Measurements from ENCODE around the gene TTLL8. TPM values are rescaled to one million over a fixed set of nuclear protein-coding genes. Genes with fewer than 3 reads are reported as not detected.

Gene TTLL8
- total RNA-seq, 2 experiments from 2014 or later: not detected

DNA sequence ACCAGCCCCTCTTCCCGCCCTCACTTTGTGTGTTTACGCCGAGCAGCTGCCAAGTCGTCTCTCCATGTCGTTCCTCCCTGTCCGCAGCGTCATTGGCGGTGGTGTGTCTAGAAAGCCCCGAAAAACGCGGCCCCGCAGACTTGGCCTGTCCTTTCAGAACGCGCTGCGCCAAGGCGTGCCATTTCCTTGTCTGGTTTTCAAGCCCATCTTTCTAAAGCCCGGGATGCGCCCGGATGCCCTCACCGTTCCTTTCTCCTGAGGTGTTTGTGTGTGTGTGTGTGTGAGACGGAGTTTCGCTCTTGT lies 32.3 kb upstream of the TTLL8 start:
- no peaks in the 10 kb centered on the region for H3K4me1 Mint-ChIP-seq (ENCODE audit: low read depth)

DNA sequence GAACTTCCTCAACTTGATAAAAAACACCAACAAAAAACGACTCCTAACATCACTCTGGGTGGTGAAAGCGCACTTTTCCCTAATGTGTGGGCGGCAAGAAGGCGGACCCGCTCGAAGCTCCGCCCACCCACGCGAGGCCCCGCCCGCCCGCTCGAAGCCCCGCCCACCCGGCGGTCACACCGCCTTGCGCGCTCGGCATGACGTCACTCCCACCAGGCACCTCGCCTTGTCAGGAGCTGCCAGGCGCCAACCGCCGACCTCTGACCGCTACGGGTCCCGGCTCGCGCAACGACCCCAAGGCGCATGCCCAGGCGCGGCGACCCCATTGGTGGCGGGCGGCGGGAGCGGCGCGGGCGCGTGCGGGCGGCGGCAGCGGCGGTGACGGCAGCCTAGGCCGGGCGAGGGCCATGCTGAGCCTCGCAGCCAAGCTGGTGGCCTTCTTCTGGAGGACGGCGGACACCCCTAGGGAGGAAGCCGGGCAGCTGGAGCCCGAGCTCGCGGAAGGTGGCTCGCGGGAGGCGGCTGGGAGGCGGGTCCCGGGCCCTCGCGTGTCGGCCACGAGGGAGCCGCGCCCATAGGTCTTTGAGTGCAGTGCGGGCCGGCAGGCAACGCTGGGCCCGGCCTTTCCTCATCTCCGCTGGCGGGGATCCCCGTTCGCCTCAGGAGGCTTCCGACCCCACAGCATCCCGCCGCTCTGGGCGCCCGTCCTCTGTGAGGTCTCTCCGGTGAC lies 31.7 kb upstream of the TTLL8 start, which contains the start of gene MOV10L1:
TSS of gene MOV10L1 (plus strand) at position 325 of the 730 bp plus-strand sequence. CDS start at position 408, 83 bp downstream.
- ChIA-PET POLR2A (interaction anchor here (0.6 to 0.7 kb wide), 2 partner anchors 16 to 234 kb away, joined by 3 read pairs; no protein-coding TSS in a partner anchor), CTCF (no interaction called here)
- no peak for ATAC-seq
- TF ChIP-seq, protein P1, sequence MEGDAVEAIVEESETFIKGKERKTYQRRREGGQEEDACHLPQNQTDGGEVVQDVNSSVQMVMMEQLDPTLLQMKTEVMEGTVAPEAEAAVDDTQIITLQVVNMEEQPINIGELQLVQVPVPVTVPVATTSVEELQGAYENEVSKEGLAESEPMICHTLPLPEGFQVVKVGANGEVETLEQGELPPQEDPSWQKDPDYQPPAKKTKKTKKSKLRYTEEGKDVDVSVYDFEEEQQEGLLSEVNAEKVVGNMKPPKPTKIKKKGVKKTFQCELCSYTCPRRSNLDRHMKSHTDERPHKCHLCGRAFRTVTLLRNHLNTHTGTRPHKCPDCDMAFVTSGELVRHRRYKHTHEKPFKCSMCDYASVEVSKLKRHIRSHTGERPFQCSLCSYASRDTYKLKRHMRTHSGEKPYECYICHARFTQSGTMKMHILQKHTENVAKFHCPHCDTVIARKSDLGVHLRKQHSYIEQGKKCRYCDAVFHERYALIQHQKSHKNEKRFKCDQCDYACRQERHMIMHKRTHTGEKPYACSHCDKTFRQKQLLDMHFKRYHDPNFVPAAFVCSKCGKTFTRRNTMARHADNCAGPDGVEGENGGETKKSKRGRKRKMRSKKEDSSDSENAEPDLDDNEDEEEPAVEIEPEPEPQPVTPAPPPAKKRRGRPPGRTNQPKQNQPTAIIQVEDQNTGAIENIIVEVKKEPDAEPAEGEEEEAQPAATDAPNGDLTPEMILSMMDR (IDR thresholded peaks at IDR 0.05): no peak
- H3K27ac Mint-ChIP-seq: no peak within 1 kb of the TSS
- peaks cover 12% of the 10 kb centered on the region for H3K9me3 Mint-ChIP-seq
- no peaks in the 10 kb centered on the region for H3K4me1 Mint-ChIP-seq (ENCODE audit: low read depth)
- intact Hi-C loops (cut with micrococcal nuclease): no loop called here
- H3K27me3 Mint-ChIP-seq: peaks cover 12% of the 10 kb centered on the region
- DNase-seq: peak; percentile 26
- peaks cover 12% of the 10 kb centered on the region for H3K36me3 Mint-ChIP-seq (ENCODE audit: low read depth)
- no peak within 1 kb of the TSS for H3K4me3 Mint-ChIP-seq

More for the DNA sequence above, 32.3 kb upstream of the TTLL8 start:
- TF ChIP-seq, protein P1 (IDR thresholded peaks at IDR 0.05): no peak
- Mint-ChIP-seq H3K9me3 (peaks cover 12% of the 10 kb centered on the region), H3K36me3 (ENCODE audit: low read depth) (peaks cover 12% of the 10 kb centered on the region), H3K27ac (no peak overlapping the region), H3K4me3 (no peak overlapping the region), H3K27me3 (peaks cover 11% of the 10 kb centered on the region)
- POLR2A ChIA-PET: no interaction called here
- CTCF ChIA-PET: no interaction called here
- ATAC-seq (no peak), DNase-seq (no peak)
- intact Hi-C loops (cut with micrococcal nuclease): no loop called here

DNA sequence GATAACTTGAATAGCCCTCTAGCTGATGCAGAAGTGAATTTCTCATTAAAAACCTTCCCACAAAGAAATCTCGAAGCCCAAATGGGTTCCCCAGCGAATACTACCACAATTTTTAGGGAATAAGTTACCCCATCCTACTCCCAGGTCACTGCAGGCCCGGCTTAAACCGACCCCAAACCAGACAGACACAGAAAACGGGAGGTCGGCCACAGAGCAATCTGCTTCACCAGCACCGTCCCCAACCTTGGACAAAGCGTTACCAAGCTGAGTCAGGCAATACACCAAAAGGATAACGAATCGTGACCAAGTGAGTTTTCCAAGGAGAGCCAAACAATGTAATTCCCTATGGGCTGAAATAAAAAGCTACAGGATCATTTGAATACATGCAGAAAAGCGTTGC lies 31.1 kb upstream of the TTLL8 start:
- intact Hi-C loops (cut with micrococcal nuclease): no loop called here
- DNase-seq (no peak), ATAC-seq (no peak)
- Mint-ChIP-seq H3K4me1 (ENCODE audit: low read depth) (peaks cover 4% of the 10 kb centered on the region), H3K9me3 (peaks cover 12% of the 10 kb centered on the region), H3K36me3 (ENCODE audit: low read depth) (peaks cover 12% of the 10 kb centered on the region), H3K27me3 (peaks cover 12% of the 10 kb centered on the region), H3K4me3 (no peak overlapping the region), H3K27ac (no peak overlapping the region)
- CTCF ChIA-PET: no interaction called here
- TF ChIP-seq, protein P1 (IDR thresholded peaks at IDR 0.05): no peak
- POLR2A ChIA-PET: interaction anchor here (0.6 to 0.7 kb wide), 2 partner anchors 16 to 234 kb away, joined by 3 read pairs; no protein-coding TSS in a partner anchor

DNA sequence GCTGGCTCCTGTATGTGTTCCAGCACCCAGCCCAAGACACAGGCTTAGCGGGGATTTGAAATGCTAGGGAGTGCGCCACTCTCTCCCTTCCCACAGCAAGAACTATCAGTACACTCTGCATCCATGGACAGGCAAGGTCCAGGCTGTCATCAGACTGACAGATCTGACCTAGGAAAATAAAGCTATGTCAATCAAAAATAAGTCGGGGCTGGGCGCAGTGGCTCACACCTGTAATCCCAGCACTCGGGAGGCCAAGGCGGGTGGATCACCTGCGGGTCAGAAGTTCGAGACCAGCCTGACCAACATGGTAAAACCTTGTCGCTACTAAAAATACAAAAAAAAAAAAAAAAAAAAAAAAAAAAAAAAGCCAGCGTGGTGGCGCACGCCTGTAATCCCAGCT lies 30.0 kb upstream of the TTLL8 start:
- Mint-ChIP-seq H3K27ac (no peak overlapping the region), H3K9me3 (peaks cover 12% of the 10 kb centered on the region)
- POLR2A ChIA-PET: interaction anchor here (0.6 kb wide), 1 partner anchor 19 kb away, joined by 3 read pairs; no protein-coding TSS in a partner anchor

More for the DNA sequence above, 30.0 kb upstream of the TTLL8 start:
- Mint-ChIP-seq H3K36me3 (ENCODE audit: low read depth) (peaks cover 12% of the 10 kb centered on the region), H3K4me1 (ENCODE audit: low read depth) (peaks cover 4% of the 10 kb centered on the region), H3K4me3 (no peak overlapping the region), H3K27me3 (peaks cover 11% of the 10 kb centered on the region)
- CTCF ChIA-PET: interaction anchor here (0.6 kb wide), 1 partner anchor 35 kb away, joined by 3 read pairs; no protein-coding TSS in a partner anchor
- no peak for ATAC-seq
- TF ChIP-seq, protein P1 (IDR thresholded peaks at IDR 0.05): no peak
- no peak for DNase-seq
- intact Hi-C loops (cut with micrococcal nuclease): no loop called here
